ENCODE results near the gene NUTF2.
A peak's percentile ranks its signal among the peaks of the same experiment; 100 is the strongest.
"Not testable (repeated sequence)": the region's sequence is repeated elsewhere in the genome, so short reads cannot be mapped to it uniquely, and the experiment has no call there.

NUTF2 gene

DNA sequence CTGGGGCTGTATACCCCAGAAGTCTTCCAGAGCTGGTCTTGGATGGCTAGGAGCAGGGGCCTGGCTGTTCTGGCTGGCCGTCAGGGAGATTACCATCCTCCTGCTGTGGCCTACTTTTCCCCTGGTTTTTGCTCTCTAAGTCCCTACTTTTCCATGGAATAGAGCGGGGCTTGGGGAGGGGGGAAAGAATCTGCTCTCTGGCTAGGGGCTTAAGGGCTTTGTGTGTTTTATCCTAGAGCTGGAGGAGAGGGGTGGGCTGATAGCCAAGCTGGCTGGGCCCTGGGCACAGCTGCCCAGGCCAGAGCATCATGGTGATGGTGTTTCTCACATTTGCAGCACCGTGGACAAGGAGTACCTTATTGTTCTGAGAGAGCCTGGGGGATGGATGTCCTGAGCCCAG lies 41.6 kb downstream of the NUTF2 start:
- DNase-seq = no peak

DNA sequence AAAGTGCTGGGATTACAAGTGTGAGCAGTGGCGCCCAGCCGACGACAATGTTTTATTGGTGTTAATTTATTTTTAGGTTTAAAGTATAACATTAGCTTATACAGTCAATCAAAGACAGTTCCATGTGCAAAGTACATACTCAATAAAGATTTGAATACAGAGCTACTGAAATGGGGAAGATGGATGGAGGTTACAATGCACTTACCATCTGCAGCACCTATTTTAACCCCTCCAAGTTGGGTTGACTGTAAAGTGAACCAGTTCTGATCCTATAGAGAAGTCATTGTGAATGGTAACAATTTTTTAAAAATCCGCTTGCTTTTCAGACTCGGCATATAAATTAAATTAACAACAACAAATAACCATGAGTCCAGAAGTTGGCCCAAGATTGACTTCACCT lies 45.6 kb downstream of the NUTF2 start:
- DNase-seq = no peak

DNA sequence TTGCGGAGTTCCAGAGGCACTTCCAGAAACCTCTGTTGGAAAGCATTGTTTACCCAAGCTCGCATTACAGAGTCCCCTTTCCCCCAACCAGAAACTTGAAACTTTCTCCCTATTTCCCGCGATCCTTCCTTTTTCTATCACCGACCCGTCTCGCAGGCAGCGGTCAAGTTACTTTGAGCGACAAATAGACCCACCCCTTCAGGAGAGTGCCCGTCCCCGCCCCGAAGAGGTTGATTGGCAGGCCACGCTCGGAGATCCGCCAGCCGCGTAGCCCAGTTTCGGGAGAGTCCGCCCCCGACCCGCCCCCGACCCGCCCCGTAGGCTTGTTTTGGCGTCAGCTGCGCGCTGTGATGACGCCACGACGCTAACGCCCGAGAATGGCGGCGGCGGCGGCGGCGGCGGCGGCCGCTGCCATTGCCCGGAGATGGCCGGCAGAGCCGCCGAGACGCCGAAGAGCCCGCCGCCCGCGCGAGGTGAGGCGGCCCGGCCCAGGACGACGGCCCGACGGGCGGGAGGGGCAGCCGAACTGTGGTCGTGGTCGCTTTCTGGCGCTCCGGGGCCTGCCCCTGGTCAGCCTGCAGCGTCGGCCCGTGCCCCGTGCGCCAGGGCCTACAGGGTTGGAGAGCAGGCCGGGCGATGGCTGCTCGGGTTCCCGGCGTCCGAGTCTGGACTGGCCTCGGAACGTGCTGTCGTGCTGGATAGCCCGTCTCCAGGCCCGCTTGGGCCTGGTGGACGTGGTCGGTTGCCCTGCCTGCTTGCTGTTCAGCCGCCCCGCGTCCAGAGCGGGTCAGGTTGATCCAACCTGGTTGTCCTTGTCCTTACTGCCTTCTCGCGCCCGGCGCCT lies 46.4 kb downstream of the NUTF2 start, which contains the start of gene PSKH1:
Gene PSKH1, plus strand, starts transcription at position 356 of the 844 bp plus-strand sequence. CDS start 15,496 bp downstream, outside the sequence.
- peak; percentile 86 for DNase-seq

- DNase-seq = no peak
Measured at GRCh38 chr16:67893743-67894399, 47.1 kb downstream of the NUTF2 start.

- DNase-seq = no peak
Measured at GRCh38 chr16:67897231-67897630, 50.5 kb downstream of the NUTF2 start.

DNA sequence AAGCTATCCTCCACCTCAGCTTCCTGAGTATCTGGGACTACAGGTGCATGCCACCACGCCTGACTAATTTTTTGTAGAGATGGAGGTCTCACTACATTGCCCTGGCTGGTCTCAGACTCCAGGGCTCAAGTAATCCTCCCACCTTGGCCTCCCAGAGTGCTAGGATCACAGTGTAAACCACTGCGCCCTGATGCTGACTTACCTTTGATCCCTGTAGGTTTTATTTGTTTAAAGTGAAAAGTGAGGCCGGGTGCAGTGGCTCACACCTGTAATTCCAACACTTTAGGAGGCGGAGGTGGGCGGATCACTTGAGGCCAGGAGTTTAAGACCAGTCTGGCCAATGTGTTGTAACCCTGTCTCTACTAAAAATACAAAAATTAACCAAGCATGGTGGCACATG lies 55.0 kb downstream of the NUTF2 start:
- no peak for DNase-seq

DNA sequence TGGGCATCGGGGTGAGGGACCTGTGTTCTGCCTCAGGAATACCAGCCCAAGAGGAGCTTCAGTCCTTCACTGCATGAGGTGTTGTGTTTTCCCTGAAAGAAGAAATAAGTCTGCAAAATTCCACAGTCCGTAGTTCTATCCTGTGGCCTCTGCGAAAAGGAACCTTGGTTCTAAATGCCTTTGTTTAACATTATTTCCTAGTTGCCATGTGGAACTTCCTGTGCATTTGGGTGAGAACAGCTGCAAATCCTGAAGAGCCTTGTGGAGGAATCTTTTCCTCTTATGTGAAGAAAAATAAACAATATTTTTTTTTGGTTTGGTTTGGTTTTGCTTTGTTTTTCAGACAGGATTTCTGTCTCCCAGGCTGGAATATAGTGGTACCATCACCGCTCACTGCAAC lies 56.1 kb downstream of the NUTF2 start:
- no peak for DNase-seq

- DNase-seq = no peak
Measured at GRCh38 chr16:67907397-67908180, 60.9 kb downstream of the NUTF2 start.

GRCh38 chr16:67909056-67909742 lies 62.5 kb downstream of the NUTF2 start:
- no peak for DNase-seq

GRCh38 chr16:67910158-67910557 lies 63.4 kb downstream of the NUTF2 start:
- DNase-seq = no peak

- DNase-seq = no peak
Measured at GRCh38 chr16:67914758-67915495, 68.2 kb downstream of the NUTF2 start.

DNA sequence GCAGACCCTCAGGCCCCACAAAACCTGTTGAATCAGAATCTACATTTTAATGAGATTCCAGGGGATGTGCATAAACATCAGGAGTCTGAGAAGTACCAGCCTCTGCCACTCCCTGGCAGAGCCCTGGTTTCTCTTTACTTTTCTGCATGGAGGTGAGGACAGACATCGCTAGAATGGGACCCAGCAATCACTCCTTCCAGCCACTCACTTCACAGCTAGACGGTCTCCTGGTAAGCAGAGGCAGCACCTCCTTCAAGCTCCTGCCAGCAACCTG lies 68.7 kb downstream of the NUTF2 start:
- DNase-seq = not testable (repeated sequence)

- no peak for DNase-seq
Measured at GRCh38 chr16:67915831-67916723, 69.3 kb downstream of the NUTF2 start.

- DNase-seq = no peak
Measured at GRCh38 chr16:67917140-67917851, 70.6 kb downstream of the NUTF2 start.

DNA sequence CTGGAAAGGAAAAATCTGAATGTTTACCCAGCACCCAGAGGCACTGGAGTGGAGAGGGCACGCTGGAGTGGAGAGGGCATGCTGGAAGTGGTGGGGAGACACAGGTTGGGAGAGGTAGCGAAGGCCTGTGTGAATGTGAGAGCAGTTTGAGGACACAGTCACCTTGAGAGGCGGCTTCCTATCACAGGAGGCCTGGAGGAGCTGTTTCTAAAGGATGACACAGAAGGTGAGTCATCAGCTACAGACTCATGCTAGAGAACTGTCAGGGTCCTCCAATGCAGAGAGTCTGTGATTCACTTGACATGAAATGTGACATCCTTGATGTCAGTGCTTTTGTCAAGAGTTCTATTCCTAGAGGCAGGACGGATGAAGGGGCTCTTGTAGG lies 71.1 kb downstream of the NUTF2 start:
- no peak for DNase-seq

DNA sequence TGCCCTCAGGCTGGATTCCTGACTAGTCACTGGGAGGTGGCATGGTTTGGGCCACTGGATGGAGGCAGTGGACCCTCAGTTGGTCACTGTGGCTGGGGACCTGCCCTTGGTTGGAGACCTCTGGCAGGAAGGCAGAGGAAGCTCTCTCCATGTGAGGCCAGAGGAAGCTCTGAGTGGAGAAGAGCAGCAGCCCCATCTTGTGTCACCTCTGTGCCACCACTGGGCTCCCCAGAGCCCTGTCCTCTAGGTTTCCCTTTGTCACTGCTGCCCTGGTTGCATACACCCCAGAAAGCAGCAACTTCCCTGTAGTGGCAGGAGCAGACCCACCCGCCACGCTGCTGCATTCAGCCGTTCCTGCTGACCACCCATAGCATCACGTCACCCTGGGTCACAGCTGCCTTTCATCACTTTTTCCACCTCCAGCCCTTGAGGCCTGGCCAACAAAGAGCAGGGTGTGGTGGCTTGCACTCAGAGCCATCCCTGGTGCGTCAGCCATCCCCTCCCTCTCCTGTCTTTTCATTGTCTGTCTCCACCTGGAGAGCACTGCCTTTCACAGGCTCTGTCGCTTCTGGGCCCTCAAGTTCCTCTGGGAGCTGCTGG lies 73.0 kb downstream of the NUTF2 start:
- DNase-seq = no peak
